IPS-18a (cell line): ENCODE measurements around the gene TMEM9.

Experiments
- H3K27ac ChIP-seq: one replicate; pipeline ENCODE4 v1.5.1; 2013; ENCODE audit warnings: low read length
- H3K27me3 ChIP-seq: one replicate; pipeline ENCODE4 v1.6.1; 2013; ENCODE audit warnings: mild to moderate bottlenecking, low read length; ENCODE audit not compliant: control insufficient read depth, insufficient read depth
- H3K36me3 ChIP-seq: one replicate; pipeline ENCODE4 v1.6.1; 2013; ENCODE audit warnings: low read depth, low read length; ENCODE audit not compliant: control insufficient read depth
- H3K4me1 ChIP-seq: one replicate; pipeline ENCODE4 v1.6.1; 2013; ENCODE audit warnings: low read depth, low read length; ENCODE audit not compliant: control insufficient read depth
- H3K4me3 ChIP-seq: one replicate; pipeline ENCODE4 v1.5.1; 2013; ENCODE audit warnings: low read length
- H3K9ac ChIP-seq: one replicate; pipeline ENCODE4 v1.6.1; 2013; ENCODE audit warnings: mild to moderate bottlenecking, low read length, moderate library complexity
- H3K9me3 ChIP-seq: one replicate; pipeline ENCODE4 v1.6.1; 2013; ENCODE audit warnings: low read depth, low read length; ENCODE audit not compliant: control insufficient read depth

TMEM9 gene

GRCh38 chr1:201184307-201185122 lies 30.2 kb upstream of the TMEM9 start:
- no peaks in the 10 kb centered on the region for H3K27me3 ChIP-seq

GRCh38 chr1:201183753-201184152 lies 29.5 kb upstream of the TMEM9 start:
- no peaks in the 10 kb centered on the region for H3K27me3 ChIP-seq
- H3K4me3 ChIP-seq, result no peak overlapping the region
- no peak overlapping the region for H3K27ac ChIP-seq

More at GRCh38 chr1:201184307-201185122, 30.2 kb upstream of the TMEM9 start:
- no peak overlapping the region for H3K9ac ChIP-seq
- H3K27ac ChIP-seq, result no peak overlapping the region
- H3K36me3 ChIP-seq, result no peaks in the 10 kb centered on the region
- H3K4me3 ChIP-seq, result no peak overlapping the region
- peaks cover 3% of the 10 kb centered on the region for H3K4me1 ChIP-seq
- no peaks in the 10 kb centered on the region for H3K9me3 ChIP-seq

GRCh38 chr1:201183209-201183608 lies 28.9 kb upstream of the TMEM9 start:
- H3K27me3 ChIP-seq, result no peaks in the 10 kb centered on the region
- H3K9me3 ChIP-seq, result no peaks in the 10 kb centered on the region
- no peak overlapping the region for H3K4me3 ChIP-seq
- no peak overlapping the region for H3K27ac ChIP-seq
- peaks cover 3% of the 10 kb centered on the region for H3K4me1 ChIP-seq
- H3K9ac ChIP-seq, result no peak overlapping the region
- no peaks in the 10 kb centered on the region for H3K36me3 ChIP-seq

More at GRCh38 chr1:201183753-201184152, 29.5 kb upstream of the TMEM9 start:
- Histone ChIP-seq H3K36me3 (no peaks in the 10 kb centered on the region), H3K9ac (no peak overlapping the region), H3K4me1 (peaks cover 3% of the 10 kb centered on the region), H3K9me3 (no peaks in the 10 kb centered on the region)

- H3K9ac ChIP-seq, result no peak overlapping the region
- no peaks in the 10 kb centered on the region for H3K9me3 ChIP-seq
- no peaks in the 10 kb centered on the region for H3K36me3 ChIP-seq
- no peak overlapping the region for H3K4me3 ChIP-seq
- H3K4me1 ChIP-seq, result peaks cover 3% of the 10 kb centered on the region
- H3K27ac ChIP-seq, result no peak overlapping the region
- no peaks in the 10 kb centered on the region for H3K27me3 ChIP-seq
Observed at GRCh38 chr1:201181726-201182125, 27.5 kb upstream of the TMEM9 start.

- H3K4me1 ChIP-seq, result peaks cover 3% of the 10 kb centered on the region
- no peak overlapping the region for H3K4me3 ChIP-seq
- no peaks in the 10 kb centered on the region for H3K9me3 ChIP-seq
- no peaks in the 10 kb centered on the region for H3K27me3 ChIP-seq
- no peak overlapping the region for H3K9ac ChIP-seq
- no peak overlapping the region for H3K27ac ChIP-seq
- no peaks in the 10 kb centered on the region for H3K36me3 ChIP-seq
Observed at GRCh38 chr1:201181323-201181722, 27.0 kb upstream of the TMEM9 start.

- H3K4me3 ChIP-seq, result no peak overlapping the region
- no peak overlapping the region for H3K9ac ChIP-seq
- no peaks in the 10 kb centered on the region for H3K9me3 ChIP-seq
- H3K36me3 ChIP-seq, result no peaks in the 10 kb centered on the region
- no peaks in the 10 kb centered on the region for H3K27me3 ChIP-seq
- H3K27ac ChIP-seq, result no peak overlapping the region
- H3K4me1 ChIP-seq, result peaks cover 3% of the 10 kb centered on the region
Observed at GRCh38 chr1:201180901-201181300, 26.6 kb upstream of the TMEM9 start.

- H3K27ac ChIP-seq, result no peak overlapping the region
- no peaks in the 10 kb centered on the region for H3K36me3 ChIP-seq
- no peaks in the 10 kb centered on the region for H3K9me3 ChIP-seq
- no peaks in the 10 kb centered on the region for H3K27me3 ChIP-seq
- peaks cover 3% of the 10 kb centered on the region for H3K4me1 ChIP-seq
- H3K9ac ChIP-seq, result no peak overlapping the region
- H3K4me3 ChIP-seq, result no peak overlapping the region
Observed at GRCh38 chr1:201180141-201180540, 25.9 kb upstream of the TMEM9 start.

- Histone ChIP-seq H3K36me3 (no peaks in the 10 kb centered on the region), H3K9me3 (no peaks in the 10 kb centered on the region), H3K4me3 (no peak overlapping the region), H3K9ac (no peak overlapping the region), H3K4me1 (no peaks in the 10 kb centered on the region), H3K27ac (no peak overlapping the region), H3K27me3 (no peaks in the 10 kb centered on the region)
Observed at GRCh38 chr1:201178718-201179117, 24.4 kb upstream of the TMEM9 start.

GRCh38 chr1:201176940-201177339 lies 22.7 kb upstream of the TMEM9 start:
- no peaks in the 10 kb centered on the region for H3K9me3 ChIP-seq
- H3K27ac ChIP-seq, result no peak overlapping the region
- no peaks in the 10 kb centered on the region for H3K4me1 ChIP-seq
- H3K4me3 ChIP-seq, result no peak overlapping the region
- H3K36me3 ChIP-seq, result no peaks in the 10 kb centered on the region
- H3K9ac ChIP-seq, result no peak overlapping the region
- H3K27me3 ChIP-seq, result peaks cover 5% of the 10 kb centered on the region

GRCh38 chr1:201175820-201176500 lies 21.7 kb upstream of the TMEM9 start:
- H3K36me3 ChIP-seq, result no peaks in the 10 kb centered on the region
- no peak overlapping the region for H3K4me3 ChIP-seq
- H3K9ac ChIP-seq, result no peak overlapping the region
- H3K9me3 ChIP-seq, result no peaks in the 10 kb centered on the region
- no peaks in the 10 kb centered on the region for H3K4me1 ChIP-seq
- no peak overlapping the region for H3K27ac ChIP-seq
- H3K27me3 ChIP-seq, result peaks cover 11% of the 10 kb centered on the region

GRCh38 chr1:201173736-201174135 lies 19.5 kb upstream of the TMEM9 start:
- Histone ChIP-seq H3K4me3 (no peak overlapping the region), H3K9me3 (no peaks in the 10 kb centered on the region), H3K27me3 (peaks cover 23% of the 10 kb centered on the region), H3K27ac (no peak overlapping the region), H3K36me3 (no peaks in the 10 kb centered on the region), H3K4me1 (peaks cover 3% of the 10 kb centered on the region), H3K9ac (no peak overlapping the region)
